ENCODE measurements around the gene PLEKHH1.

The PLEKHH1 gene

DNA sequence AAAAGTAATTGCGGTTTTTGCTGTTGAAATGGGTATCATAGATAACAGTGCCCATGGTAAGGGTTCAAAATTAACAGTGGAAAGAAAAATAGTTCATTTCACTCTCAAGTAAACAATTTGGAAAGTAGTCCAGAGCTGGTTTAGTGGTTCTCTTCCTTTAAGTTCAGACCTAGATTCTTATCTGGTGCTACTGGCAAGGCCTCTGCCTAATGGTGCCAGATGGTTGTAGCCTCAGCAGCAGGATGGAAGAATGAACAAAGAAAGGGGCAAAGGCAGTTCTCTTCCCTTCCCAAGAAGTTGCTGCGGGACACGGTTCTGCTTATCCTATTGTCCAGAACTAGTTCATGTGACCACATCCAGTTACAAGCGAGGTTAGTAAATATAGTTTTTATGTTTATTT lies 97.1 kb downstream of the PLEKHH1 start:
- DNase-seq (ENCODE audit: low read depth) = no peak

DNA sequence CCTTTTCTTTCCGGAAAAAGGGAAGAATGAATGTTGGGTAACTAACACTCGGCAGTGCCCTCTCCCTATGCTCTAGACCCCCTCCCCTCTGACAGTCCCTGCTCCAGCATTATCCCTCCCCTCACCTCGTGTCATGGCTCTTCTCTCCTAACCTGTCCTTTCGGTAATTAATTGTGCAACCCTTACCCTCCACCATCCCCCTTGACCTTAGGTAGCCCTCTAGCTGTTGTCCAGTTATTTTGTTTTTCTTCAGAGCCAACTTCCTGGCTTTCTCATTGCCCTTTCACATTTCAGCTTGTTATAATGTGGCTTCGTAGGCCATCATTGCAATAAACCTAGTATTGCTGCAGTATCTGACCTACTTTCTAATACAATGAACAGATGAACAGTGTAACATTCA lies 97.8 kb downstream of the PLEKHH1 start:
- DNase-seq (ENCODE audit: low read depth) = no peak

DNA sequence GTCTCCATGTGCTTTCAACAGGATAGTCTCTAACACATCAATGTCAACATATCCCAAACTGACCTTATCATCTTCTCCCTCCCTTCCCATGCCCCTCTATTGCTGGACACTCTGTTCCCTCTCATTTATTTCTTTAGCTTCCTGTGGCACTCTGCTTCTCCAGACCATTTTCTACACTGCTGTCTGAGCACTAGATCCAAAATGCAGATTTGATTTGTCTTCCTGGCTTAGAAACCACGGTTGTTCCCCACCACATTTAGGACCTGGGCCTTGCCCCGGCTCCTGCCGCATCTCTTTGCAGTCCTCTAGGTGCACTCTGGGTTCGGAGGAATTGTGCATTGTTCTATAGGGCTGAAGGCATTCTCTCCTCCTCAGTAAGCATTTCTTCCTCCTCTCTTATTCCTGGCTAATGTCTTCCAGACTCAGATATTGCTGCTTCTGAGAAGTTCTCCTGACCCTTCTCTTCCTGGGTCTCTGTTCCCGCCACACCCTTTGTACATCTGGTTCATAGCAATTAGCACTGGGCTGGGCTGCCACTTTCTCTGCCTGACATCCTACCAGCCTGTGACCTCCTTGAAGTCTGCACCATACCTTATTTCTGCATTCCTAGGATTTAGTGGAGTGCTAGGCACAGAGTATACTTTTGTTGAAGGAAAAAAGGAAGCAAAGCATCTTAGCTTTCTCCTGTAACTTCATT lies 100.5 kb downstream of the PLEKHH1 start:
- DNase-seq (ENCODE audit: low read depth) = no peak

DNA sequence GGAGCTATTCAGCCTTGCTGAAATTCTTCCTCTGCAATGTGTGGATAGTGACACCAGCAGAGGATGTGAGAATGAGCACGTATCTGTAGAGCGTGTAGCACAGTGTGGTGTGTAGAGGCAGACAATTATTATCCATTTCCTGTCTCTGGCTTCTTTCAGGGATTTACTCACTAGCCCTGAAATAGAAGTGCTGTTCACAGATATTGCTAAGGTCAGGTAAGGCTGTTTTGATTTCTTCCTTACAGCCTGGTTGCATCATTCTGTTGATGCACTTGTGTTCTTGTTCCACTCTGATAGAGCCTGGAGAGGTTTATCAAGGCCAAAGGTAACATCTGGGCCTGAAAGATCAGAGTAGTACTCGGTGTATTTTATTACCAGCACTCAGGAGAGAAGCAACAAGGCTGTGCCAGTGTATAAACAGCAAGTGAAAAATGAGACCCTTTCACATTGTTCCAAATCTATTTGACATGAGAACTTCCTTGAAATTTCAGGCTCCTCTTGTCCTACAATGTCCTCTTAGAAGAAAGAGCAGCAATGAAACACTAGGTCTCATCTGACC lies 103.3 kb downstream of the PLEKHH1 start:
- no peak for DNase-seq (ENCODE audit: low read depth)

DNA sequence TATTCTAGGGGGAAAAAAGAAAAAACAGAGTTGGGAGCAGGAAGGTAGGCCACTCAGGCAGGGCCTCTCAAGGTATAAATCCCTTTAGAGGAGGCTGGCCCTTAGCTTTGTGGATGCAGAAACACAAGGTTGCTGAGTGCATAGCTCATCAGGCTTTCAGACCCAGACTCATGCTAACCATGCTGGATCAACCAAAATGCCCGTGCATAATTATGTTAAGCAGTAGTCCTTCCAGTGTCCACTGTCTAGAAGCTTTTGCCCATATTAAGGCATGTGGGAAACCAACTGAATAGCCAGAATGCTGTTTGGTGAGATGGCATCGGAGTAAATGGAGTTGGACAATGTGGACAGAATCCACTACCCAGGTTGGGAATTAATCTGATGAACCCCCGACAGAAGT lies 105.6 kb downstream of the PLEKHH1 start:
- DNase-seq (ENCODE audit: low read depth) = no peak
